GM12872 (cell line): ENCODE results near the gene PCAT7.

Source experiments
- CTCF ChIP-seq: IDR thresholded peaks from 3 replicates; pipeline ENCODE4 v1.5.1; 2011; ENCODE audit warnings: low read depth, mild to moderate bottlenecking, low read length, moderate library complexity; ENCODE audit not compliant: insufficient read depth

PCAT7 gene

DNA sequence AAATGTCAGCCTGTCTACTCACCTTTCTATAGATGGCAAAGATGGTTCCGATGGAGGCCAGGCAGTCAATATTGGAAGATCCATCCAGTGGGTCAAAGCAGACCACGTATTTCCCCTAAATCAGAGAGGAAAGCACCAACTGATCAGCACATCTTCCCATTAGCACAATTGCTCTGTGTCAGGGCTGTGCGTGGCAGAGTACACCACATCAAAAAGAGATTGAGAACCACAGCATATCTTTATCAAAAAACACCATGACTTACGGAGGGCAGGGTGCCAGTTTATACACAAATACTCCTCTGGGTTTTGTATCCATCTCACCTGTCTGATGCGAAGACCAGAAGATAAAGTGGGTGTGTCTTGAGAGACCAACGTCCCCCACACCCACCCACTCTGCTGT is 29.7 kb downstream of the PCAT7 start:
- no peak for TF ChIP-seq CTCF

GRCh38 chr9:94586316-94586715 is 31.4 kb downstream of the PCAT7 start:
- TF ChIP-seq CTCF = no peak

GRCh38 chr9:94586814-94587213 is 31.9 kb downstream of the PCAT7 start:
- no peak for TF ChIP-seq CTCF

DNA sequence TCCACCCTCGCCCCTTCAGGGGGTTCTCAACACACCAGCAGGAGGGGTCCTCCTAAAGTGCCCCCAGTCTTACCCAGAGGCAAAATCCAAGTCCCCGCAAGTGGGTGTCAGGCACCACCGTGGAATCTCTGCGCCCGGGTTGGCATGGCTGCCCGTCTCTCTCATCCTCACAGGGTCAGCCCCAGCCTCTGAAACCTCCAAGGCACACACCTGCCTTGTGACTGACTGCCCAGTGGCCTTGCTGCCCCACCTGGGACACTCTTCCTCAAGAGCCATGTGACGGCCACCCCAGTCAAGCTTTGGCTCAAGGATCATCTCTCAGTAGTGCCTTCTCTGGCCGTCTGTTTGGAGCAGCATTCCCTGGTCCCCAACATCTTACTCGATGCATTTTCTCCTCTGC is 33.8 kb downstream of the PCAT7 start:
- TF ChIP-seq CTCF = no peak

GRCh38 chr9:94591876-94592275 is 37.0 kb downstream of the PCAT7 start:
- TF ChIP-seq CTCF = no peak

GRCh38 chr9:94593459-94594345 is 38.8 kb downstream of the PCAT7 start, which contains the start of gene FBP2:
Gene FBP2 (minus strand): TSS chr9:94593824. CDS start chr9:94593726, 98 bp downstream.
- TF ChIP-seq CTCF = no peak

GRCh38 chr9:94599102-94599501 is 44.2 kb downstream of the PCAT7 start:
- no peak for TF ChIP-seq CTCF
